Gastrocnemius medialis (tissue), 4 donors: ENCODE data around the gene ITGB5. TPM values are rescaled to one million over a fixed set of nuclear protein-coding genes. Genes with fewer than 3 reads are reported as not detected.

Experiments used
- ATAC-seq, 2 donors: fragments of 150-250 bp; one replicate each; pipeline ENCODE4 v1.9.1; 2016
- DNase-seq, 2 donors: peaks; one replicate each; pipeline ENCODE4 v3.0.0-alpha.2; 2019
- H3K27ac ChIP-seq, 4 donors: fragments of 200-600 bp; sonication (generic); 1 replicate in 1 of 4; 2 replicates in 3 of 4; pipeline ENCODE4 v1.5.1; 2016 to 2018; ENCODE audit warnings: mild to moderate bottlenecking in 2 of 4, moderate library complexity in 1 of 4
- H3K27me3 ChIP-seq, 3 donors: fragments of 200-600 bp; sonication (generic) in 2 of 3; 1 replicate in 1 of 3; 2 replicates in 2 of 3; pipeline versions ENCODE4 v1.5.1 to v1.6.0; 2016 to 2019; ENCODE audit warnings: mild to moderate bottlenecking in 1 of 3, moderate library complexity in 1 of 3
- H3K36me3 ChIP-seq, 2 donors: fragments of 200-600 bp; sonication (generic) in 1 of 2; one replicate each; pipeline ENCODE4 v1.5.1; 2017 to 2018
- H3K4me1 ChIP-seq, 2 donors: fragments of 200-600 bp; sonication (generic) in 1 of 2; one replicate each; pipeline ENCODE4 v1.5.1; 2016 to 2017; ENCODE audit warnings: mild to moderate bottlenecking in 2 of 2
- H3K4me3 ChIP-seq, 4 donors: fragments of 200-600 bp; sonication (generic) in 3 of 4; 1 replicate in 1 of 4; 2 replicates in 3 of 4; pipeline ENCODE4 v1.5.1; 2016 to 2019; ENCODE audit warnings: mild to moderate bottlenecking in 2 of 4
- H3K9me3 ChIP-seq, 3 donors: fragments of 200-600 bp; sonication (generic) in 2 of 3; 1 replicate in 1 of 3; 2 replicates in 2 of 3; pipeline ENCODE4 v1.5.1; 2016 to 2019
- CTCF ChIP-seq, 5 experiments: fragments of 450-650 bp in 3 of 5; fragments of 200-600 bp in 2 of 5; sonication (generic) in 2 of 5; IDR thresholded peaks in 4 of 5; conservative IDR thresholded peaks in 1 of 5; 1 replicate in 4 of 5; 2 replicates in 1 of 5; pipeline ENCODE4 v1.5.1; 2016 to 2019; ENCODE audit warnings: antibody characterized with exemption in 5 of 5, mild to moderate bottlenecking in 3 of 5, moderate library complexity in 3 of 5
- POLR2A ChIP-seq, 2 donors: fragments of 450-650 bp; IDR thresholded peaks; one replicate each; pipeline ENCODE4 v1.6.1; 2017; ENCODE audit warnings: antibody characterized with exemption in 2 of 2, mild to moderate bottlenecking in 2 of 2, moderate library complexity in 2 of 2
- in situ Hi-C, 4 donors: fragments of 200-750 bp; cut with MboI; loops; one replicate each; pipeline versions ENCODE4 v1.15.0 to v1.8.0; 2017; ENCODE audit warnings: low sequenced_read_pairs in 4 of 4
- intact Hi-C: fragments of 100-400 bp; cut with DNase I; formaldehyde crosslinking; loops from one replicate; pipeline ENCODE4 v1.15.1; 2023; ENCODE audit warnings: low total_unique reads
- total RNA-seq, 4 donors: library from RNA; depleted of rRNA; stranded (reverse); fragments of >200 nt; gene quantifications; one replicate each; pipeline versions ENCODE4 v1.1.0 to v1.2.3, GENCODE V29; 2016

The ITGB5 gene
- total RNA-seq, 4 donors from 2014 or later, result 35.2 to 101 (median 71.3) TPM

- Histone ChIP-seq H3K36me3 (peaks cover 0 to 29% of the 10 kb centered on the region in 2 donors), H3K27me3 (no peaks in the 10 kb centered on the region), H3K4me3 (no peak overlapping the region), H3K9me3 (no peaks in the 10 kb centered on the region), H3K4me1 (peaks cover 29 to 48% of the 10 kb centered on the region in 2 donors), H3K27ac (peak overlapping the region in 2 of 4 donors; percentile 7 to 83)
- ATAC-seq (no peak), DNase-seq (no peak)
- in situ Hi-C loops, result no loop called here
- intact Hi-C loops, result no loop called here
- no peak for TF ChIP-seq CTCF (IDR thresholded peaks at IDR 0.05 in 4 of 5, conservative IDR thresholded peaks at IDR 0.05 in 1 of 5)
- no peak for TF ChIP-seq POLR2A (IDR thresholded peaks at IDR 0.05)
Observed at GRCh38 chr3:124815781-124816180, 71.4 kb downstream of the ITGB5 start.

GRCh38 chr3:124814620-124815421, 72.3 kb downstream of the ITGB5 start:
- intact Hi-C loops (no loop called here), in situ Hi-C loops (no loop called here)
- no peaks in the 10 kb centered on the region for H3K9me3 ChIP-seq
- H3K36me3 ChIP-seq, result peaks cover 0 to 25% of the 10 kb centered on the region in 2 donors
- TF ChIP-seq CTCF (IDR thresholded peaks at IDR 0.05 in 4 of 5, conservative IDR thresholded peaks at IDR 0.05 in 1 of 5) (no peak), POLR2A (IDR thresholded peaks at IDR 0.05) (no peak)
- peak overlapping the region; percentile 33 to 92 (median 82) for H3K27ac ChIP-seq
- H3K4me1 ChIP-seq, result peaks cover 32 to 51% of the 10 kb centered on the region in 2 donors
- DNase-seq, result no peak
- no peak overlapping the region for H3K4me3 ChIP-seq
- no peaks in the 10 kb centered on the region for H3K27me3 ChIP-seq
- peak in 1 of 2 donors; percentile 42 for ATAC-seq

GRCh38 chr3:124813541-124813940, 73.6 kb downstream of the ITGB5 start:
- Histone ChIP-seq H3K27ac (peak overlapping the region; percentile 81 to 92 (median 83)), H3K27me3 (no peaks in the 10 kb centered on the region), H3K9me3 (no peaks in the 10 kb centered on the region), H3K36me3 (peaks cover 0 to 25% of the 10 kb centered on the region in 2 donors), H3K4me3 (peak overlapping the region in 2 of 4 donors; percentile 3 to 23), H3K4me1 (peaks cover 32 to 44% of the 10 kb centered on the region in 2 donors)
- TF ChIP-seq CTCF (IDR thresholded peaks at IDR 0.05 in 4 of 5, conservative IDR thresholded peaks at IDR 0.05 in 1 of 5) (no peak), POLR2A (IDR thresholded peaks at IDR 0.05) (no peak)
- intact Hi-C loops (no loop called here), in situ Hi-C loops (no loop called here)
- no peak for DNase-seq
- no peak for ATAC-seq

GRCh38 chr3:124812291-124813265, 74.6 kb downstream of the ITGB5 start:
- Histone ChIP-seq H3K36me3 (peaks cover 0 to 25% of the 10 kb centered on the region in 2 donors), H3K4me3 (peak overlapping the region in 3 of 4 donors; percentile 3 to 31 (median 23)), H3K27me3 (no peaks in the 10 kb centered on the region), H3K27ac (peak overlapping the region; percentile 81 to 92 (median 83)), H3K4me1 (peaks cover 32 to 50% of the 10 kb centered on the region in 2 donors), H3K9me3 (no peaks in the 10 kb centered on the region)
- in situ Hi-C loops (no loop called here), intact Hi-C loops (no loop called here)
- DNase-seq (peak; percentile 81 to 87), ATAC-seq (peak; percentile 93 to 95)
- TF ChIP-seq CTCF (IDR thresholded peaks at IDR 0.05 in 4 of 5, conservative IDR thresholded peaks at IDR 0.05 in 1 of 5) (no peak), POLR2A (IDR thresholded peaks at IDR 0.05) (peak; percentile 31 to 72)
